B cell (primary cell): Measurements from ENCODE around the gene SYNDIG1L. TPM values are rescaled to one million over a fixed set of nuclear protein-coding genes. Genes with fewer than 3 reads are reported as not detected.

Experiments used
- ATAC-seq: fragments of 200-7000 bp; cut with Tn5 transposase; one replicate; pipeline ENCODE4 v1.10.0; 2021; ENCODE audit warnings: low read depth, mild to moderate bottlenecking, moderate number of reproducible peaks, moderate library complexity
- CTCF ChIA-PET: fragments of 350-600 bp; sonication (Branson Sonifier 250); formaldehyde crosslinking; loops from one replicate; lab custom pipeline; 2021; ENCODE audit warnings: antibody characterized with exemption, inconsistent platforms; lab: Charles Lee
- POLR2A ChIA-PET: fragments of 350-600 bp; sonication (Branson Sonifier 250); formaldehyde crosslinking; loops from one replicate; lab custom pipeline; 2021; ENCODE audit warnings: antibody characterized with exemption; lab: Charles Lee
- DNase-seq: peaks from one replicate; pipeline ENCODE4 v3.0.0; 2013
- H2AFZ ChIP-seq: 2 replicates; pipeline ENCODE4 v1.6.1; 2012; ENCODE audit warnings: mild to moderate bottlenecking, low read depth, low read length; ENCODE audit not compliant: insufficient read depth, poor library complexity, severe bottlenecking
- H3K27ac ChIP-seq, 2 donors: 1 replicate in 1 of 2; 2 replicates in 1 of 2; pipeline ENCODE4 v1.5.1; 2012 to 2013; ENCODE audit warnings: low read length in 2 of 2, mild to moderate bottlenecking in 2 of 2, moderate library complexity in 1 of 2
- H3K27me3 ChIP-seq, 4 experiments: fragments of 200-600 bp in 1 of 4; sonication (generic) in 1 of 4; replicated peaks in 1 of 4; 1 replicate in 2 of 4; 2 replicates in 2 of 4; pipeline versions ENCODE4 v1.6.1 to v1.7.0; 2013 to 2016; ENCODE audit warnings: low read length in 3 of 4, mild to moderate bottlenecking in 2 of 4, mixed read lengths in 1 of 4, moderate library complexity in 1 of 4; ENCODE audit not compliant: insufficient read depth in 4 of 4, control insufficient read depth in 3 of 4; ENCODE audit errors: control extremely low read depth in 1 of 4
- H3K36me3 ChIP-seq, 2 experiments: replicated peaks in 1 of 2; 1 replicate in 1 of 2; 2 replicates in 1 of 2; pipeline versions ENCODE4 v1.6.1 to v1.7.1; 2013; ENCODE audit warnings: low read length in 1 of 2; ENCODE audit not compliant: insufficient read depth in 2 of 2, control insufficient read depth in 1 of 2; ENCODE audit errors: control extremely low read depth in 1 of 2, extremely low read depth in 1 of 2
- H3K4me1 ChIP-seq, 2 donors: fragments of 200-600 bp in 1 of 2; sonication (generic) in 1 of 2; 1 replicate in 1 of 2; 2 replicates in 1 of 2; pipeline versions ENCODE4 v1.5.1 to v1.6.1; 2013 to 2017; ENCODE audit warnings: low read length in 2 of 2; ENCODE audit not compliant: control insufficient read depth in 2 of 2, insufficient read depth in 2 of 2
- H3K4me2 ChIP-seq: replicated peaks from 2 replicates; pipeline ENCODE3; 2012; ENCODE audit warnings: mild to moderate bottlenecking, low read depth, low read length; ENCODE audit not compliant: poor library complexity, severe bottlenecking
- H3K4me3 ChIP-seq, 5 experiments: fragments of 200-600 bp in 1 of 5; sonication (generic) in 1 of 5; 1 replicate in 3 of 5; 2 replicates in 2 of 5; pipeline versions ENCODE4 v1.5.1 to v1.7.0; 2011 to 2016; ENCODE audit warnings: low read length in 4 of 5, mild to moderate bottlenecking in 4 of 5, low read depth in 2 of 5, control low read depth in 1 of 5, moderate library complexity in 1 of 5; ENCODE audit not compliant: insufficient read depth in 1 of 5; ENCODE audit errors: control extremely low read depth in 1 of 5, extremely low read depth in 1 of 5
- H3K79me2 ChIP-seq: fragments of 200-600 bp; sonication (generic); one replicate; pipeline ENCODE4 v1.6.0; 2016; ENCODE audit warnings: low read length; ENCODE audit not compliant: control insufficient read depth, insufficient read depth
- H3K9ac ChIP-seq: fragments of 200-600 bp; sonication (generic); 2 replicates; pipeline ENCODE4 v1.6.1; 2017; ENCODE audit warnings: mild to moderate bottlenecking, low read length, moderate library complexity
- H3K9me3 ChIP-seq, 3 donors: one replicate each; pipeline versions ENCODE4 v1.6.1 to v1.7.1; 2013; ENCODE audit warnings: low read length in 2 of 3; ENCODE audit not compliant: control insufficient read depth in 2 of 3, insufficient read depth in 1 of 3; ENCODE audit errors: control extremely low read depth in 1 of 3
- H4K20me1 ChIP-seq: 2 replicates; pipeline ENCODE4 v1.6.0; 2012; ENCODE audit warnings: mild to moderate bottlenecking, low read length; ENCODE audit not compliant: insufficient read depth, control insufficient read depth, poor library complexity, severe bottlenecking
- H3K27ac Mint-ChIP-seq: one replicate; pipeline ENCODE4 v1.8.0; 2021; ENCODE audit warnings: mixed read lengths
- H3K27me3 Mint-ChIP-seq: one replicate; pipeline ENCODE4 v1.8.0; 2021; ENCODE audit warnings: mixed read lengths
- H3K4me1 Mint-ChIP-seq: one replicate; pipeline ENCODE4 v1.8.0; 2021; ENCODE audit warnings: mixed read lengths
- H3K4me3 Mint-ChIP-seq: one replicate; pipeline ENCODE4 v1.8.0; 2021; ENCODE audit warnings: mixed read lengths
- H3K9me3 Mint-ChIP-seq: one replicate; pipeline ENCODE4 v1.8.0; 2022; ENCODE audit warnings: mixed read lengths; ENCODE audit not compliant: insufficient read depth
- CTCF ChIP-seq: fragments of 200-600 bp; IDR thresholded peaks from one replicate; pipeline ENCODE4 v1.8.0; 2022; ENCODE audit warnings: antibody characterized with exemption, mild to moderate bottlenecking
- EZH2 ChIP-seq: IDR thresholded peaks from 2 replicates; pipeline ENCODE4 v1.6.1; 2012; ENCODE audit warnings: borderline replicate concordance, low read depth, mild to moderate bottlenecking, moderate library complexity, low read length; ENCODE audit not compliant: insufficient read depth, poor library complexity, severe bottlenecking
- WGBS: methylation state at CpG from one replicate; pipeline ENCODE4 v1.1.5; 2013; ENCODE audit warnings: missing lambda C conversion rate; ENCODE audit not compliant: insufficient coverage; 5-methylcytosine and 5-hydroxymethylcytosine counted together
- intact Hi-C: fragments of 100-400 bp; cut with micrococcal nuclease; formaldehyde crosslinking; loops from one replicate; pipeline ENCODE4 v1.10.0; 2022
- polyA plus RNA-seq: library from polyadenylated mRNA; depleted of rRNA; stranded (reverse); fragments of >200 nt; gene quantifications from 2 replicates; pipeline ENCODE4 v1.2.3, GENCODE V29; 2012
- total RNA-seq, 2 donors: library from RNA; stranded (reverse); fragments of 120-200 nt in 1 of 2; gene quantifications; 1 replicate in 1 of 2; 2 replicates in 1 of 2; pipeline versions ENCODE4 v1.2.3 to v1.2.4, GENCODE V29; 2013 to 2022

SYNDIG1L gene
- total and polyA plus RNA-seq, 2 donors (not counting 1 experiment from before 2014, with no cell fraction given) = 0.16 TPM; not detected in 1

- TF ChIP-seq EZH2 = no peak
- TF ChIP-seq CTCF = no peak
- H3K4me3 ChIP-seq = no peak overlapping the region
- ChIA-PET POLR2A (no interaction called here), CTCF (interaction anchor here (3.1 kb wide), 1 partner anchor 51 kb away, joined by 8 read pairs; no protein-coding TSS in a partner anchor)
- no peak overlapping the region for H2AFZ ChIP-seq
- no peak overlapping the region for H3K27ac ChIP-seq
- DNase-seq = no peak
- no peak for ATAC-seq
- intact Hi-C loops = no loop called here
- peaks cover 0 to 3% of the 10 kb centered on the region in 2 donors for H3K4me1 ChIP-seq
- no CpG with 5 or more reads among the region's 1 CpG for WGBS
- H3K36me3 ChIP-seq = no peaks in the 10 kb centered on the region
- H3K9me3 ChIP-seq = peaks cover 0 to 10% (median 0%) of the 10 kb centered on the region in 3 donors
- H3K27me3 ChIP-seq = peaks cover 0 to 33% (median 19%) of the 10 kb centered on the region in 4 experiments
- Mint-ChIP-seq H3K4me3 (no peak overlapping the region), H3K9me3 (no peaks in the 10 kb centered on the region), H3K27me3 (peaks cover 61% of the 10 kb centered on the region), H3K27ac (no peak overlapping the region), H3K4me1 (peaks cover 2% of the 10 kb centered on the region)
- H4K20me1 ChIP-seq = no peaks in the 10 kb centered on the region
- no peak overlapping the region for H3K4me2 ChIP-seq
- no peaks in the 10 kb centered on the region for H3K79me2 ChIP-seq
- H3K9ac ChIP-seq = no peak overlapping the region
Observed at GRCh38 chr14:74427651-74428050, 1.6 kb upstream of the SYNDIG1L start.

DNA sequence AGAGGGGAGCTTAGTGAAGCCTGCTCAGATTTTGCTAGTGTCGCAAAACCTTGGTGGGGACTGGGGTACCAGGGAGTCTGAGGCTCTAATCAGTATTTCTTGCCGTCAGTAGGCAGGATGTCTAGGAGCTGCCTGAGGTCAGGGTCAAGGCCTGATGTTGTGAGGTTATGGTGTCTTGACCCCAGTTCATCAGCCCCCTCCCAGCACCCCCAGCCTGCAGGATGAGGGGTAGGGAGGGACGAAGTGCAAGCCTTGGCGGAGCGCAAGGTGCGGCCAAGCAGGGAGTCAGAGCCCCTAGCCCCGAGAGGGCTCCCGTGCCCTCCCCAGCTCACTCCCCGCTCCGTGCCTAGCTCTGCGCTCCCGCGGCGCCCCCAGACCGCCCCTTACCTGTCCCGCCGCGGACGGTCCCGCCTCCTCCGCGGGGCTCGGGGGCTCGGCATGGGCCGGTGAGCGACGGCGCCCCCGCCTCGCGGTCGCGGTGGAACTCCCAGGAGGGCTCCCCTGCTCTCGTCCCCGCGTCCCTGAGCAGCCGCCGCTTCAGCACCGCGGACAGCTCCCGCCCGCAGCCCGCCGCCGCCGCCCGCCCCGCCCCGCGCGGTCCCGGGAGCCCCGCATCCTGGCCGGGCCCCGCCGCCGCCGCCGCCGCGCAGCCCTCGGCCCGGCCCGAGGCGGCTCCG is 347 bp downstream of the SYNDIG1L start:
- intact Hi-C loops = no loop called here
- peaks cover 0 to 3% of the 10 kb centered on the region in 2 donors for H3K4me1 ChIP-seq
- WGBS = 7% methylated on average over 65 of the region's 66 CpGs

More for the DNA sequence above, 347 bp downstream of the SYNDIG1L start:
- CTCF ChIA-PET = interaction anchor here (3.1 kb wide), 1 partner anchor 53 kb away, joined by 8 read pairs; no protein-coding TSS in a partner anchor
- DNase-seq (peak; percentile 70), ATAC-seq (peak; percentile 78)
- Mint-ChIP-seq H3K27me3 (peaks cover 58% of the 10 kb centered on the region), H3K9me3 (no peaks in the 10 kb centered on the region), H3K4me1 (peaks cover 2% of the 10 kb centered on the region), H3K27ac (no peak overlapping the region), H3K4me3 (no peak overlapping the region)
- TF ChIP-seq CTCF = no peak
- TF ChIP-seq EZH2 = no peak
- Histone ChIP-seq H3K27ac (no peak overlapping the region), H2AFZ (no peak overlapping the region), H3K36me3 (no peaks in the 10 kb centered on the region), H3K9me3 (peaks cover 0 to 10% (median 0%) of the 10 kb centered on the region in 3 donors), H3K4me2 (peak overlapping the region; percentile 55), H4K20me1 (no peaks in the 10 kb centered on the region), H3K27me3 (peaks cover 0 to 33% (median 19%) of the 10 kb centered on the region in 4 experiments), H3K4me3 (no peak overlapping the region), H3K79me2 (no peaks in the 10 kb centered on the region), H3K9ac (no peak overlapping the region)
- POLR2A ChIA-PET = no interaction called here
